Lower lobe of right lung (tissue), 2 donors: ENCODE measurements around the gene PLCL2. TPM values are rescaled to one million over a fixed set of nuclear protein-coding genes. Genes with fewer than 3 reads are reported as not detected.
"Not testable (repeated sequence)": the region's sequence is repeated elsewhere in the genome, so short reads cannot be mapped to it uniquely, and the experiment has no call there.

ENCODE experiments used
- ATAC-seq, 2 donors: fragments of 200-7000 bp; cut with Tn5 transposase; one replicate each; pipeline ENCODE4 v1.9.1; 2020 to 2022; ENCODE audit warnings: mild to moderate bottlenecking in 2 of 2, moderate library complexity in 2 of 2
- DNase-seq: peaks from one replicate; pipeline ENCODE4 v3.0.0-alpha.2; 2020
- H3K27ac ChIP-seq: fragments of 200-600 bp; one replicate; pipeline ENCODE4 v1.8.0; 2022
- H3K27me3 ChIP-seq: fragments of 200-600 bp; one replicate; pipeline ENCODE4 v1.8.0; 2022; ENCODE audit warnings: low read depth
- H3K36me3 ChIP-seq: fragments of 200-600 bp; one replicate; pipeline ENCODE4 v1.8.0; 2022; ENCODE audit warnings: mild to moderate bottlenecking
- H3K4me1 ChIP-seq: fragments of 200-600 bp; one replicate; pipeline ENCODE4 v1.8.0; 2022
- H3K4me3 ChIP-seq: fragments of 200-600 bp; one replicate; pipeline ENCODE4 v1.8.0; 2022; ENCODE audit warnings: mild to moderate bottlenecking
- H3K9me3 ChIP-seq: fragments of 200-600 bp; one replicate; pipeline ENCODE4 v1.8.0; 2022
- CTCF ChIP-seq: fragments of 200-600 bp; IDR thresholded peaks from one replicate; pipeline ENCODE4 v1.8.0; 2022; ENCODE audit warnings: antibody characterized with exemption, mild to moderate bottlenecking
- intact Hi-C: fragments of 100-400 bp; cut with DNase I; formaldehyde crosslinking; loops from one replicate; pipeline ENCODE4 v1.11.0; 2022
- total RNA-seq: library from RNA; stranded (reverse); fragmentation: NEBNext Ultra II Directional; extraction: Animal tissue kit (Norgen Biotek cat#: 25700); gene quantifications from one replicate; pipeline ENCODE4 v1.2.1, GENCODE V29; 2021
- donor health status: DM: no; HTN: yes; CAD: no; lungs with severe emphysema.

Gene PLCL2
- total RNA-seq, 1 donor from 2014 or later = 12.1 TPM

- H3K27ac ChIP-seq = no peak overlapping the region
- H3K9me3 ChIP-seq = no peaks in the 10 kb centered on the region
- TF ChIP-seq CTCF = no peak
- H3K4me3 ChIP-seq = no peak overlapping the region
- no peaks in the 10 kb centered on the region for H3K27me3 ChIP-seq
- intact Hi-C loops = no loop called here
- H3K4me1 ChIP-seq = no peaks in the 10 kb centered on the region
- ATAC-seq (no peak), DNase-seq (no peak)
- no peaks in the 10 kb centered on the region for H3K36me3 ChIP-seq
Observed at GRCh38 chr3:16960125-16960524, 75.4 kb downstream of the PLCL2 start.

GRCh38 chr3:16961621-16962205 is 77.0 kb downstream of the PLCL2 start:
- H3K4me3 ChIP-seq = no peak overlapping the region
- intact Hi-C loops = no loop called here
- no peak overlapping the region for H3K27ac ChIP-seq
- ATAC-seq (no peak), DNase-seq (no peak)
- H3K36me3 ChIP-seq = no peaks in the 10 kb centered on the region
- no peaks in the 10 kb centered on the region for H3K4me1 ChIP-seq
- no peaks in the 10 kb centered on the region for H3K27me3 ChIP-seq
- no peaks in the 10 kb centered on the region for H3K9me3 ChIP-seq
- TF ChIP-seq CTCF = no peak

- Histone ChIP-seq H3K27me3 (no peaks in the 10 kb centered on the region), H3K36me3 (no peaks in the 10 kb centered on the region), H3K9me3 (no peaks in the 10 kb centered on the region), H3K27ac (no peak overlapping the region), H3K4me3 (no peak overlapping the region), H3K4me1 (no peaks in the 10 kb centered on the region)
- DNase-seq (no peak), ATAC-seq (no peak)
- no peak for TF ChIP-seq CTCF
- intact Hi-C loops = no loop called here
Observed at GRCh38 chr3:16975083-16975482, 90.3 kb downstream of the PLCL2 start.

GRCh38 chr3:16978234-16978920 is 93.6 kb downstream of the PLCL2 start:
- H3K4me3 ChIP-seq = no peak overlapping the region
- no peak overlapping the region for H3K27ac ChIP-seq
- TF ChIP-seq CTCF = no peak
- no peaks in the 10 kb centered on the region for H3K9me3 ChIP-seq
- DNase-seq (no peak), ATAC-seq (no peak)
- H3K27me3 ChIP-seq = no peaks in the 10 kb centered on the region
- no peaks in the 10 kb centered on the region for H3K4me1 ChIP-seq
- H3K36me3 ChIP-seq = no peaks in the 10 kb centered on the region
- intact Hi-C loops = no loop called here

GRCh38 chr3:16978921-16979271 is 94.1 kb downstream of the PLCL2 start:
- Histone ChIP-seq H3K4me1 (no peaks in the 10 kb centered on the region), H3K27me3 (no peaks in the 10 kb centered on the region), H3K9me3 (no peaks in the 10 kb centered on the region), H3K36me3 (no peaks in the 10 kb centered on the region), H3K4me3 (no peak overlapping the region), H3K27ac (no peak overlapping the region)
- TF ChIP-seq CTCF = no peak
- ATAC-seq (no peak), DNase-seq (no peak)
- intact Hi-C loops = no loop called here

- H3K4me1 ChIP-seq, H3K36me3 ChIP-seq, ATAC-seq, H3K4me3 ChIP-seq, H3K27me3 ChIP-seq, intact Hi-C loops, DNase-seq, H3K27ac ChIP-seq, H3K9me3 ChIP-seq: not testable (repeated sequence)
Observed at GRCh38 chr3:16979769-16980515, 95.2 kb downstream of the PLCL2 start.

- intact Hi-C loops, H3K27me3 ChIP-seq, H3K4me3 ChIP-seq, H3K4me1 ChIP-seq, H3K36me3 ChIP-seq, H3K9me3 ChIP-seq, DNase-seq, H3K27ac ChIP-seq, ATAC-seq: not testable (repeated sequence)
Observed at GRCh38 chr3:16980526-16980925, 95.8 kb downstream of the PLCL2 start.
